D721Med (cell line): ENCODE measurements around the gene CD96.
"Not testable (repeated sequence)": the region's sequence is repeated elsewhere in the genome, so short reads cannot be mapped to it uniquely, and the experiment has no call there.

Experiments
- DNase-seq: peaks from one replicate; pipeline ENCODE4 v3.0.0; 2011; ENCODE audit warnings: low spot score; ENCODE audit not compliant: insufficient read length
- FAIRE-seq: peaks from 2 replicates; lab custom pipeline; 2011; peaks lifted over from hg19 to GRCh38; lab: Jason Lieb, UNC
- CTCF ChIP-seq: IDR thresholded peaks from 2 replicates; pipeline ENCODE4 v1.5.1; 2012; ENCODE audit warnings: mild to moderate bottlenecking, control low read depth; ENCODE audit not compliant: insufficient read depth; ENCODE audit errors: missing control alignments

Gene CD96

DNA sequence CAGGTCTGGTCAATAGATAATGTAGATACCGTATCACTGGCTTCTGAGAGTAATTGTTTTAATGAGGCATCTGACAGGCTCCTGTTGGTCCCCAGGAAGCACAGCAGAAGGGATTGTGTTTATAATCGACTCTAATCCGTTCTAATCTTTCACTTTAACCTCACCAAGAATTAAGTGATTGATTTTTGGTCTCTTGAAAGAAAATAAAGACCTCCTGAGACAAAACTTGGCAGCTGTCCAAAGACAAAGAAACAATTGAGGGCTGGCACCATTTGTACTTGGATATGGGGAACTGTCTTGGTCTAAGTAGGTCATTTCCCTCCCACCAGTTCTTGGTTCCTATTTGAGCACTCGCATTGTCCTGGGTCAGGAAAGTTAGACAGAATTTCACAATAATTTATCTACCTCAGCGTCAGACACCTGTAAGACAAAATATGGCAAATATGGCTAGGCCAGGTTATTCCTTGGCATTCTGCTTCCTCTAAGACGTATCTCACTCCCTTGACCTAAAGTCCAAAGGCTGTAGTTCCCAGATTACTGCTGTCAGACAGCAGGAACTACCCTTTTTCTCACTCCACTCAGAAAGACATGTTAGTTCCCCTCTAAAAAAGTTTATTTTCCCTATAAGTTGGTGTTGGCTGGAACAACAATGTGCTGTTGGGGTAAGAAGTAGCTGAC, 22.7 kb upstream of the CD96 start:
- TF ChIP-seq CTCF = no peak
- DNase-seq (no peak), FAIRE-seq (peak; percentile 98)

DNA sequence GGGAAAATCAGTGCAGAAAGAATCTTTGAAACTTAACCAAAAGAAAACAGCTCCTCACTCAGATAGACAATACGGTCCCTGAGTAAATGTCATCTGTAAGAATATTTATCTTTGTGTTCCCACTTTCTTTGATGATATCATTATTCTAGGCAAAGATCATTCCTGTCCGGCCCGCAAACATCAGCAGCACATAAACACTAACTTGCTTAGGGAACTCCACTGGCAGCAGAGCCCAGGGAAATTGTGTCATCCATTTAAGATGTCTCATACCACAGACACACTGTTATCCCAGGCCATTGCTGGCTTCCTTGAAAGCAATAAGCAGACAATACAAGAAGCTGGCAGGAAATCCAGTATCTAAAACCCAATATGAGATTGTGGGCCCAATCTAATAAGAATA, 20.1 kb upstream of the CD96 start:
- FAIRE-seq = no peak

GRCh38 chr3:111524486-111524885, 17.5 kb upstream of the CD96 start:
- not testable (repeated sequence) for FAIRE-seq, DNase-seq

More for the DNA sequence above, 20.1 kb upstream of the CD96 start:
- TF ChIP-seq CTCF = no peak
- DNase-seq = no peak

- FAIRE-seq (no peak), DNase-seq (no peak)
Measured at GRCh38 chr3:111531446-111531845, 10.6 kb upstream of the CD96 start.

GRCh38 chr3:111534701-111535100, 7.3 kb upstream of the CD96 start:
- no peak for TF ChIP-seq CTCF
- DNase-seq (no peak), FAIRE-seq (no peak)

More at GRCh38 chr3:111531446-111531845, 10.6 kb upstream of the CD96 start:
- TF ChIP-seq CTCF = no peak

GRCh38 chr3:111538111-111538510, 3.9 kb upstream of the CD96 start:
- no peak for DNase-seq
- FAIRE-seq = peak; percentile 53
- no peak for TF ChIP-seq CTCF

GRCh38 chr3:111538681-111539083, 3.3 kb upstream of the CD96 start:
- TF ChIP-seq CTCF = no peak
- DNase-seq (no peak), FAIRE-seq (no peak)
